ENCODE data around the gene BLOC1S5.

BLOC1S5 gene

DNA sequence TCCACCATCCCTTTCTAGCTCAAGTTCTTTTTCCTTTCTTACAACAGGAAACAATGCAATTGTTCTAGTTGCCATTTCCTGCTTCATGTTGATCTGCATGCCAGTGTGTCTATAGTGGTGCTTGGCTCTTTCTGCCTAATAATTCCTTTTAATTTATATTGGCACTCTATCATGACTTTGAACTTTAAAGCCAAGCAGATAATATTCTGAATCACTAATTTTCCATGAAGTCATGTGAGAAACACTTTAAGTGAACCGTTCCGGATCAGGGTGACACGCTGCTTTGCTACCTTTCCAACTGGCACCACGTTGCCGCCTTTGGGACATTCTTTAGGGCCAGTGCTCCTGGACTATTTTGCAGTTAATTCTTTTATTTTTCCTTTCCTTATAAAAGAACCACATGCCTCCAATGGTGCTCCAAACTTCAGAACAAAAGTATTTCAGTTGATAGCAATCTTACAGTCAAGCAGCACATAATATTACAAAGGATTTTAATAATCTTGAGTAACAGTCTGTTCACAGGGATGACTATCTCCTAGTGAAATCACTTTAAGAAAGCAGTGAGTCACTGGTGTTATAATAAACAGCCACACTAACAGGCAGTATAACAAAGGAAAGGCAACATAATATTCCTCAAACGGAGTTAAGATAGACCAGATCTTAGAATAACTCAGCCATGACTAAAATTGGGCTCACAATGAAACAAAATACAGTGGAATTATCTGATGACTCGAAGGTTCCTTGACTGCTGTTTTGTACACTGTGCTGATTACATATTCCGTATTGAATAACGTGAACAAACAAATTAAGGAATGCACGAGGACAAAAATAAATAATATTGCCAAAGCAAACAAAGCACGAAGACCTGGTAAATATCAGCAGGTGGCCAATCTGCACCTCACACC, 19.0 kb upstream of the BLOC1S5 start:
- no peaks in the 10 kb centered on the region for H3K9me3 ChIP-seq (ENCODE audit: insufficient read depth, low read depth, low read length)

DNA sequence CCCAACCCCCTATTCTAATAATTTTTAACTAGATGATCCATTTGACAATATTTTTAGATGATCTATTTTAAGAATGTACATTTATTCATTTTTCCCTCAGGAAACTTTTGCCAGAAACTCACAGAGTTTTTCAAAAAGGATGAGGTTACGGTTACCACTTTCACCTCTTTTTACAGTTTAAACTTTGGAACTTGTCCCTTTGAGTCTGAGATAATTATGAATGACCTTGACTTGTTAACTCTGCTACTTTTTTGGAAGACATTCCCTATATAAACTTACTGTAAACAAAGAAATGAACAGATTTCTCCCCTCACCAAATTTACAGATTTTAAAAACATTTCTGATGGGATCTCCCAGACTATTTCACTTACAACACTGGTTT, 18.4 kb upstream of the BLOC1S5 start:
- H3K23ac ChIP-seq (ENCODE audit: low read length): no peak overlapping the region
- no peak overlapping the region for H2BK5ac ChIP-seq (ENCODE audit: low read depth, low read length, poor library complexity)
- no peak overlapping the region for H3K14ac ChIP-seq (ENCODE audit: low read length)
- H3K27me3 ChIP-seq (ENCODE audit: insufficient read depth, low read length): no peaks in the 10 kb centered on the region
- H3K4me3 ChIP-seq (ENCODE audit: low read depth, low read length): no peak overlapping the region
- no peak overlapping the region for H3K9ac ChIP-seq (ENCODE audit: low read length)
- no peak overlapping the region for H3K4ac ChIP-seq (ENCODE audit: low read depth, low read length)
- no peak overlapping the region for H2BK12ac ChIP-seq (ENCODE audit: low read length)
- H3K4me1 ChIP-seq (ENCODE audit: control insufficient read depth in 1 of 2, insufficient read depth in 2 of 2, low read length in 2 of 2): no peaks in the 10 kb centered on the region
- no peak for DNase-seq
- H4K8ac ChIP-seq (ENCODE audit: low read depth, low read length): no peak overlapping the region
- H2AFZ ChIP-seq (ENCODE audit: insufficient read depth, low read length, poor library complexity): no peak overlapping the region
- no peaks in the 10 kb centered on the region for H3K9me3 ChIP-seq (ENCODE audit: insufficient read depth, low read depth, low read length)
- H2BK120ac ChIP-seq (ENCODE audit: insufficient read depth, low read length, poor library complexity): no peak overlapping the region
- no peak overlapping the region for H3K27ac ChIP-seq (ENCODE audit: low read depth, low read length)
- WGBS (ENCODE audit: extremely low coverage, insufficient coverage, insufficient read length): no CpG with 5 or more reads among the region's 1 CpG
- H4K91ac ChIP-seq (ENCODE audit: low read depth, low read length): no peak overlapping the region
- H4K12ac ChIP-seq (ENCODE audit: low read depth, low read length): no peak overlapping the region
- no peak overlapping the region for H3K18ac ChIP-seq (ENCODE audit: low read length)
- no peak overlapping the region for H3K4me2 ChIP-seq (ENCODE audit: low read length)
- no peaks in the 10 kb centered on the region for H3K79me2 ChIP-seq (ENCODE audit: control insufficient read depth, insufficient read depth, low read length, poor library complexity)
- H2AK5ac ChIP-seq (ENCODE audit: low read length): no peak overlapping the region
- no peaks in the 10 kb centered on the region for H3K79me1 ChIP-seq (ENCODE audit: low read length)
- H3K36me3 ChIP-seq (ENCODE audit: control insufficient read depth in 1 of 2, insufficient read depth in 2 of 2, low read length in 2 of 2): peaks cover 3% of the 10 kb centered on the region in 2 experiments

More for the DNA sequence above, 19.0 kb upstream of the BLOC1S5 start:
- Histone ChIP-seq H3K18ac (ENCODE audit: low read length) (no peak overlapping the region), H3K27me3 (ENCODE audit: insufficient read depth, low read length) (no peaks in the 10 kb centered on the region), H4K8ac (ENCODE audit: low read depth, low read length) (no peak overlapping the region), H3K4me1 (ENCODE audit: control insufficient read depth in 1 of 2, insufficient read depth in 2 of 2, low read length in 2 of 2) (no peaks in the 10 kb centered on the region), H3K4me3 (ENCODE audit: low read depth, low read length) (no peak overlapping the region), H2BK120ac (ENCODE audit: insufficient read depth, low read length, poor library complexity) (no peak overlapping the region), H2BK5ac (ENCODE audit: low read depth, low read length, poor library complexity) (no peak overlapping the region), H4K12ac (ENCODE audit: low read depth, low read length) (no peak overlapping the region), H3K23ac (ENCODE audit: low read length) (no peak overlapping the region), H3K4ac (ENCODE audit: low read depth, low read length) (no peak overlapping the region), H2AK5ac (ENCODE audit: low read length) (no peak overlapping the region), H3K14ac (ENCODE audit: low read length) (no peak overlapping the region), H3K79me1 (ENCODE audit: low read length) (no peaks in the 10 kb centered on the region), H3K9ac (ENCODE audit: low read length) (no peak overlapping the region), H2BK12ac (ENCODE audit: low read length) (no peak overlapping the region), H3K4me2 (ENCODE audit: low read length) (no peak overlapping the region), H3K36me3 (ENCODE audit: control insufficient read depth in 1 of 2, insufficient read depth in 2 of 2, low read length in 2 of 2) (peaks cover 3 to 7% of the 10 kb centered on the region in 2 experiments), H2AFZ (ENCODE audit: insufficient read depth, low read length, poor library complexity) (no peak overlapping the region), H3K27ac (ENCODE audit: low read depth, low read length) (no peak overlapping the region), H4K91ac (ENCODE audit: low read depth, low read length) (no peak overlapping the region), H3K79me2 (ENCODE audit: control insufficient read depth, insufficient read depth, low read length, poor library complexity) (no peaks in the 10 kb centered on the region)
- no CpG with 5 or more reads among the region's 11 CpGs for WGBS (ENCODE audit: extremely low coverage, insufficient coverage, insufficient read length)
- peak in 1 of 2 donors; percentile 45 for DNase-seq

DNA sequence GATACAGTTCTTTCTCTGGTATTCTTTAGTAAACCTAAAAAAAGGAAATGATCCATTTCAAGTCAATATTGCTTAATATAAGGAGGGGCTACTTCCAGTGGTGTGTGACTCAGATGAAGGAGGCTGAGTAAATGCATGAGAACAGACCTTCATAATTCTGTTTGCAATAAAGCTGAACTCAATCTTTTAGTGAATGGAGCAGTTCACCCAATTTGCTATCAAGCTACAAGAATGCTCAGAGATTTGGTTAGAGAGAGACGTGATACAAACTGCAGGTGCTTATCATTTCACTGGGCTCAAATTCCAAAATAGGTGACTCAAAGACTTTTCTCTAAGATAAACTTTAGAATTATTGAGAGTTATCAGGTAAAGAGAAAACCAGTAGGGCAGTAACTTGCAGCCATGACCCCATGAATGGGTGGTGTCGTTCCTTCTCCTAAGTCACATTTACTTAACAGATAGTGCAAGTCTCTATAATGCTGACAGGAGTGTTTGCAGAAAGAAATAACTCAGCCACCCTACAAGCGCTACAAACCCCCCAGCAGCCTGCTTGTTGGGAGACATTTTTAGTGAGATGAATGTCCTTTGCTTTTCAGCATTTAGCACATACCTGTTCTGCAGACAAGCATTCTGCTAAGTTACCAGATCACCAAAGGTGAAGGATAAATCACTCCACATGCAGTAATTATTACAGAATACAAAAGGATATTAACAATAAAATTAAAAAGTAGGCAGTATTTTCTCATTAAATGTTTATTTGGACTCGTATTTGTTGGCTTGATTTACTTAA, 16.4 kb upstream of the BLOC1S5 start:
- Histone ChIP-seq H3K4me3 (ENCODE audit: low read depth, low read length) (no peak overlapping the region), H3K4me2 (ENCODE audit: low read length) (no peak overlapping the region), H2BK120ac (ENCODE audit: insufficient read depth, low read length, poor library complexity) (no peak overlapping the region), H3K79me2 (ENCODE audit: control insufficient read depth, insufficient read depth, low read length, poor library complexity) (no peaks in the 10 kb centered on the region), H4K8ac (ENCODE audit: low read depth, low read length) (no peak overlapping the region), H2BK5ac (ENCODE audit: low read depth, low read length, poor library complexity) (no peak overlapping the region), H3K14ac (ENCODE audit: low read length) (no peak overlapping the region), H3K9me3 (ENCODE audit: insufficient read depth, low read depth, low read length) (no peaks in the 10 kb centered on the region), H3K23ac (ENCODE audit: low read length) (no peak overlapping the region), H3K9ac (ENCODE audit: low read length) (no peak overlapping the region), H2AK5ac (ENCODE audit: low read length) (no peak overlapping the region), H3K79me1 (ENCODE audit: low read length) (no peaks in the 10 kb centered on the region), H3K36me3 (ENCODE audit: control insufficient read depth in 1 of 2, insufficient read depth in 2 of 2, low read length in 2 of 2) (no peaks in the 10 kb centered on the region), H3K27ac (ENCODE audit: low read depth, low read length) (no peak overlapping the region), H3K18ac (ENCODE audit: low read length) (no peak overlapping the region), H4K12ac (ENCODE audit: low read depth, low read length) (no peak overlapping the region), H3K4ac (ENCODE audit: low read depth, low read length) (no peak overlapping the region), H3K27me3 (ENCODE audit: insufficient read depth, low read length) (no peaks in the 10 kb centered on the region), H3K4me1 (ENCODE audit: control insufficient read depth in 1 of 2, insufficient read depth in 2 of 2, low read length in 2 of 2) (no peaks in the 10 kb centered on the region), H2AFZ (ENCODE audit: insufficient read depth, low read length, poor library complexity) (no peak overlapping the region), H4K91ac (ENCODE audit: low read depth, low read length) (no peak overlapping the region), H2BK12ac (ENCODE audit: low read length) (no peak overlapping the region)
- peak in 1 of 2 donors; percentile 21 for DNase-seq
- no CpG with 5 or more reads among the region's 4 CpGs for WGBS (ENCODE audit: extremely low coverage, insufficient coverage, insufficient read length)

DNA sequence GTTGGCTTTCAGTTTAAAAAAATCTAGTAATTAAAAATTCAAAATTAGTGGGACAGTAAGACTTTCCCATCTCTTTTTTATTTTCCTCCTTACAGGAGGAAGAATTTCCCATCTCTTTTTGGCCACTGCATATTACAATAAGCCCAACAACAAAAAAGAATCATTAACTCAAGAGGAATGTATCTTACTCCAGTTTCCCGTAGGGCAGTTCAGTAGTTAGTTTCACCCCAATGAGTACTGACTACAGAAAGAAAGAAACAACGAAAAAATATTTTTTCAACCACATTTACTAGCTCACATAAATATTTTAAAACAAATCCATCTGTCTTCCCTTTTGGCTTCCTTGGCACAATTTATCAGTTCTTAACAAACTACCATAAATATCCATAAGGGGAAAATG, 14.9 kb upstream of the BLOC1S5 start:
- H4K12ac ChIP-seq (ENCODE audit: low read depth, low read length): no peak overlapping the region
- H3K4me2 ChIP-seq (ENCODE audit: low read length): no peak overlapping the region
- H2BK12ac ChIP-seq (ENCODE audit: low read length): no peak overlapping the region
- H2BK5ac ChIP-seq (ENCODE audit: low read depth, low read length, poor library complexity): no peak overlapping the region
- H3K4me3 ChIP-seq (ENCODE audit: low read depth, low read length): no peak overlapping the region
- H3K4me1 ChIP-seq (ENCODE audit: control insufficient read depth in 1 of 2, insufficient read depth in 2 of 2, low read length in 2 of 2): no peaks in the 10 kb centered on the region
- H3K27ac ChIP-seq (ENCODE audit: low read depth, low read length): no peak overlapping the region
- no peak overlapping the region for H2AFZ ChIP-seq (ENCODE audit: insufficient read depth, low read length, poor library complexity)
- H3K4ac ChIP-seq (ENCODE audit: low read depth, low read length): no peak overlapping the region
- H3K79me1 ChIP-seq (ENCODE audit: low read length): no peaks in the 10 kb centered on the region
- no peaks in the 10 kb centered on the region for H3K9me3 ChIP-seq (ENCODE audit: insufficient read depth, low read depth, low read length)
- H3K27me3 ChIP-seq (ENCODE audit: insufficient read depth, low read length): no peaks in the 10 kb centered on the region
- H3K18ac ChIP-seq (ENCODE audit: low read length): no peak overlapping the region
- DNase-seq: no peak
- no peaks in the 10 kb centered on the region for H3K79me2 ChIP-seq (ENCODE audit: control insufficient read depth, insufficient read depth, low read length, poor library complexity)
- H3K14ac ChIP-seq (ENCODE audit: low read length): no peak overlapping the region
- no CpG with 5 or more reads among the region's 2 CpGs for WGBS (ENCODE audit: extremely low coverage, insufficient coverage, insufficient read length)
- no peak overlapping the region for H3K23ac ChIP-seq (ENCODE audit: low read length)
- no peak overlapping the region for H4K91ac ChIP-seq (ENCODE audit: low read depth, low read length)
- no peak overlapping the region for H2BK120ac ChIP-seq (ENCODE audit: insufficient read depth, low read length, poor library complexity)
- no peak overlapping the region for H3K9ac ChIP-seq (ENCODE audit: low read length)
- H4K8ac ChIP-seq (ENCODE audit: low read depth, low read length): no peak overlapping the region
- H3K36me3 ChIP-seq (ENCODE audit: control insufficient read depth in 1 of 2, insufficient read depth in 2 of 2, low read length in 2 of 2): no peaks in the 10 kb centered on the region
- no peak overlapping the region for H2AK5ac ChIP-seq (ENCODE audit: low read length)
